ENCODE results near the gene RAB6D.
"Not testable (repeated sequence)": the region's sequence is repeated elsewhere in the genome, so short reads cannot be mapped to it uniquely, and the experiment has no call there.

The RAB6D gene

DNA sequence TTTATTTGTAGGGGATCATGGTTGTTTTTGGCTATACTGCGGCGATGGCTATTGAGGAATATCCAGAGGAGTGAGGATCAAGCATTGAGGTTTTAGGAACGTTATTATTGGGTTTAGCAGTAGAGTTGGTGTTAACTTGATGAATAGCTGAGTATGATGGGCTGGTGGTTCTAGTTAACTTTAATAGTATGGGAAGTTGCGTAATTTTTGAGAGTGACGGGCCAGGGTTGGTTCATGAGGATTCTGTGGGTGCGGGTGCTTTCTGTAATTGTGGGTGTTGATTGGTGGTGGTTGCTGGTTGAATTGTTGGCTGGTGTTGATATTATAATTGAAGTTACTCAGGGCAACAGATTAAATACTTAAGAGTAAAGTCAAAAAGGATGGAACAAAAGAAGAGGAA lies 6.0 kb upstream of the RAB6D start:
- Histone ChIP-seq H3K4me1 (ENCODE audit: low read length) (no peaks in the 10 kb centered on the region), H3K4me3 (ENCODE audit: low read length) (no peak overlapping the region), H3K36me3 (replicated peaks; ENCODE audit: low read depth, low read length) (no peaks in the 10 kb centered on the region), H3K27ac (ENCODE audit: low read length) (no peak overlapping the region), H4K20me1 (ENCODE audit: insufficient read depth, low read length) (no peaks in the 10 kb centered on the region), H3K79me2 (ENCODE audit: low read length) (no peaks in the 10 kb centered on the region), H3K27me3 (ENCODE audit: low read depth, low read length) (no peaks in the 10 kb centered on the region), H2AFZ (ENCODE audit: low read depth, low read length) (no peak overlapping the region), H3K9ac (ENCODE audit: low read length) (no peak overlapping the region), H3K9me3 (ENCODE audit: insufficient read depth, low read length) (no peaks in the 10 kb centered on the region), H3K4me2 (ENCODE audit: low read length) (no peak overlapping the region)
- TF ChIP-seq EZH2phosphoT487 (IDR thresholded peaks at IDR 0.05; ENCODE audit: low read depth), result no peak
- TF ChIP-seq, protein P1, sequence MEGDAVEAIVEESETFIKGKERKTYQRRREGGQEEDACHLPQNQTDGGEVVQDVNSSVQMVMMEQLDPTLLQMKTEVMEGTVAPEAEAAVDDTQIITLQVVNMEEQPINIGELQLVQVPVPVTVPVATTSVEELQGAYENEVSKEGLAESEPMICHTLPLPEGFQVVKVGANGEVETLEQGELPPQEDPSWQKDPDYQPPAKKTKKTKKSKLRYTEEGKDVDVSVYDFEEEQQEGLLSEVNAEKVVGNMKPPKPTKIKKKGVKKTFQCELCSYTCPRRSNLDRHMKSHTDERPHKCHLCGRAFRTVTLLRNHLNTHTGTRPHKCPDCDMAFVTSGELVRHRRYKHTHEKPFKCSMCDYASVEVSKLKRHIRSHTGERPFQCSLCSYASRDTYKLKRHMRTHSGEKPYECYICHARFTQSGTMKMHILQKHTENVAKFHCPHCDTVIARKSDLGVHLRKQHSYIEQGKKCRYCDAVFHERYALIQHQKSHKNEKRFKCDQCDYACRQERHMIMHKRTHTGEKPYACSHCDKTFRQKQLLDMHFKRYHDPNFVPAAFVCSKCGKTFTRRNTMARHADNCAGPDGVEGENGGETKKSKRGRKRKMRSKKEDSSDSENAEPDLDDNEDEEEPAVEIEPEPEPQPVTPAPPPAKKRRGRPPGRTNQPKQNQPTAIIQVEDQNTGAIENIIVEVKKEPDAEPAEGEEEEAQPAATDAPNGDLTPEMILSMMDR (IDR thresholded peaks at IDR 0.05; ENCODE audit: low read depth, low read length), result no peak

DNA sequence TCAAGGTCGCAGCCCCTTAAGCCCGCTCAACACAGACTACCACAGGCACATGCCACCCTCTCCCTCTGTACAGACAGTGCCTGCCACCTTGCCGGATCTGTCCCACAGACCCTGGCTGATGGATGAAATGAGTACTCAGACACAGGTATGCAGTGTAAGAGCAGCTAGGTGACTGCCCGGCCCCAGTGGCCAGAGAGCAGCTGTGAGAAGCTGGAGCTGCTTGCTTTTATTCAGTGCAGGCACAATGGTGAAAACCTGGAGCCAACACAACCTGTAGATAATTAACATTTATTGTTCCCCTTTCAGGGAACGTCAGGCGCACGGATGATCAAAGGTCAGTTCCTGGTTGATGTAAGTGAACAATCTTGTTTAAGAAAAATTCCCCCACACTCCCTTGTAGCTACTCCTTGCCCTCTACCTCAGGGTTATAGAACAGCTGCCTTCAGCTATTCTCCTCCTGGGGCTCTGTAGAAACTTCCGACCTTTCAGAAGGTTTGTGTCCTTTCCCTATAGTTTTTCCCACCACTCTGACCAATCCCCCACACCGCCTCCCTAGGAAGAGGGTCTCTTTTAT lies 4.6 kb upstream of the RAB6D start:
- not testable (repeated sequence) for H3K79me2 ChIP-seq (ENCODE audit: low read length); H3K4me1 ChIP-seq (ENCODE audit: low read length); H3K27me3 ChIP-seq (ENCODE audit: low read depth, low read length); H3K9ac ChIP-seq (ENCODE audit: low read length); H3K9me3 ChIP-seq (ENCODE audit: insufficient read depth, low read length); H3K4me2 ChIP-seq (ENCODE audit: low read length); H4K20me1 ChIP-seq (ENCODE audit: insufficient read depth, low read length); H3K27ac ChIP-seq (ENCODE audit: low read length); H3K36me3 ChIP-seq (replicated peaks; ENCODE audit: low read depth, low read length); H3K4me3 ChIP-seq (ENCODE audit: low read length); H2AFZ ChIP-seq (ENCODE audit: low read depth, low read length)

DNA sequence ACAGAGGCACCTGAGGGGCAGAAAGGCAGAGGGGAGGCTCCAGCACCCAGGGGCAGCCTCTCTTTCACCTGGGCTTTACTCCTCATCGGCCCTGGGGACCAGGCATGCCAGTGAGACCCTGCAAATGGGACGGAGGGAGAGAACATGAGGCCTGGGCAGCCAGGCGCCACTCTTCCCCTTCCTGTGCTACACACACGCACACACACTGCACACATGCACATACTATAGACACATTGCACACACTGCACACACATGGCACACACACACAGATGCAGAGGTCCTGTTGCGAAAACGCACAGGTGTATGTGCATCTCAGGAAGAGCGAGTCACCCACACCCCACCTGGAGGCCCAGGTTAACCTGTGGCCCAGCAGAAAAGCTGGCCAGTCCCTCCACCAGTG lies 3.4 kb upstream of the RAB6D start:
- H3K9ac ChIP-seq (ENCODE audit: low read length), result no peak overlapping the region
- no peak overlapping the region for H3K4me3 ChIP-seq (ENCODE audit: low read length)
- no peak overlapping the region for H2AFZ ChIP-seq (ENCODE audit: low read depth, low read length)
- no peak for TF ChIP-seq EZH2phosphoT487 (IDR thresholded peaks at IDR 0.05; ENCODE audit: low read depth)
- TF ChIP-seq, protein P1 (IDR thresholded peaks at IDR 0.05; ENCODE audit: low read depth, low read length), result no peak
- no peaks in the 10 kb centered on the region for H3K4me1 ChIP-seq (ENCODE audit: low read length)
- H3K4me2 ChIP-seq (ENCODE audit: low read length), result no peak overlapping the region
- H3K27me3 ChIP-seq (ENCODE audit: low read depth, low read length), result no peaks in the 10 kb centered on the region
- no peaks in the 10 kb centered on the region for H3K79me2 ChIP-seq (ENCODE audit: low read length)
- H4K20me1 ChIP-seq (ENCODE audit: insufficient read depth, low read length), result no peaks in the 10 kb centered on the region
- no peak overlapping the region for H3K27ac ChIP-seq (ENCODE audit: low read length)
- H3K36me3 ChIP-seq (replicated peaks; ENCODE audit: low read depth, low read length), result no peaks in the 10 kb centered on the region
- H3K9me3 ChIP-seq (ENCODE audit: insufficient read depth, low read length), result no peaks in the 10 kb centered on the region

DNA sequence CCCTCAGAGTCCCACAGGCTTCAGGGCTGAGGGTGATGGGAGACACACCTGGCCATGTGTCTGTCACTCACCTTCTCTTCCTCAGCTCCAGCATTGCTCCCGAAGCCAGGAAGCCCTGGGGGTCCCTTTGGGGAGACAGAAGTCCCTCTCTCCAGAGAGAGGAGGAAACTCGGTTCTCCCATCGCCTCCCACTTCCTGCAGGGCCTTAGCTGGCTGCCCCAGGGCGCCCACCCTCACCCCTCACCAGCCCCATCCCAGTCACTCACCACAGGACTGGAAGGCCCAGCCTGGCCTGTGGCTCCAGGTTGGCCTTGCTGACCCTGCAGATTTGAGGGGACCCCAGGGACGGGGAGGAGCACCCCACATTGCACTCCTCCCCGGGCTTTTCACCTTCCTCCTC lies 2.7 kb upstream of the RAB6D start:
- no peak for TF ChIP-seq EZH2phosphoT487 (IDR thresholded peaks at IDR 0.05; ENCODE audit: low read depth)
- TF ChIP-seq, protein P1 (IDR thresholded peaks at IDR 0.05; ENCODE audit: low read depth, low read length), result no peak
- Histone ChIP-seq H3K9me3 (ENCODE audit: insufficient read depth, low read length) (no peaks in the 10 kb centered on the region), H3K4me2 (ENCODE audit: low read length) (no peak overlapping the region), H3K79me2 (ENCODE audit: low read length) (no peaks in the 10 kb centered on the region), H3K4me1 (ENCODE audit: low read length) (no peaks in the 10 kb centered on the region), H4K20me1 (ENCODE audit: insufficient read depth, low read length) (no peaks in the 10 kb centered on the region), H3K27ac (ENCODE audit: low read length) (no peak overlapping the region), H3K27me3 (ENCODE audit: low read depth, low read length) (no peaks in the 10 kb centered on the region), H3K4me3 (ENCODE audit: low read length) (no peak overlapping the region), H2AFZ (ENCODE audit: low read depth, low read length) (no peak overlapping the region), H3K9ac (ENCODE audit: low read length) (no peak overlapping the region), H3K36me3 (replicated peaks; ENCODE audit: low read depth, low read length) (no peaks in the 10 kb centered on the region)

DNA sequence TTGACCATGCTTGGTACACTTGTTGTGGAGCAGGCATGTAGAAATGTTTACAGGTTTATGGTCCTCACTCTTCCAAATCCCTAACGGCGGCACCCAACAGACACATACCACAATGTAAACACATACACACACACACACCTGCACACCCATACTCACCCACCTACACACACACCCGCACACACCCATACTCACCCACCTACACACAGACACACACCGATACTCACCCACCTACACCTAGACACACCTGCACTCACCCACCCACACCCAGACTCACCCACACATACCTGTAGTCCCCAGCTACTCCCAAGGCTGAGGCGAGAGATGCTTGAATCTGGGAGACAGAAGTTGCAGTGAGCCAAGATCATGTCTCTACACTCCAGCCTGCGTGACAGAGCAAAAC lies 1.5 kb upstream of the RAB6D start:
- no peak for TF ChIP-seq EZH2phosphoT487 (IDR thresholded peaks at IDR 0.05; ENCODE audit: low read depth)
- TF ChIP-seq, protein P1 (IDR thresholded peaks at IDR 0.05; ENCODE audit: low read depth, low read length), result no peak
- no peak overlapping the region for H3K4me3 ChIP-seq (ENCODE audit: low read length)

DNA sequence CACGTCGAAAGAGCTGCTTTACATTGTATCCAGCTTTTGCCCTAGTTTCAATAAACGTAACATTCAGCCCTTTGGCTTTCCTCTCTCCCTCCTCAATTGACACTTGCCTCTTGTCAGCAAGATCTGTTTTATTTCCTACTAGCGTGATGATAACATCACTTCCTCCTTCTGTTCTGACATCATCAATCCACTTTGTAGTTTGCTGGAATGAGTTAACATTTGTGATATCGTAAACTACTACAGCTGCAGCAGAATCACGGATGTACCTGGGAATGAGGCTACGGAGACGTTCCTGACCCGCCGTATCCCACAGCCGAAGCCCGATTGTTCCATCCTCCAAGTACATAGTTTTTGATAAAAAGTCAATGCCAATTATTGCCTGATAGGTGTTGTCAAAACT lies 755 bp downstream of the RAB6D start:
- H4K20me1 ChIP-seq (ENCODE audit: insufficient read depth, low read length); H3K4me3 ChIP-seq (ENCODE audit: low read length): not testable (repeated sequence)

More for the DNA sequence above, 1.5 kb upstream of the RAB6D start:
- Histone ChIP-seq H3K27me3 (ENCODE audit: low read depth, low read length) (no peaks in the 10 kb centered on the region), H3K4me1 (ENCODE audit: low read length) (no peaks in the 10 kb centered on the region), H2AFZ (ENCODE audit: low read depth, low read length) (no peak overlapping the region), H3K27ac (ENCODE audit: low read length) (no peak overlapping the region), H3K9me3 (ENCODE audit: insufficient read depth, low read length) (no peaks in the 10 kb centered on the region), H3K79me2 (ENCODE audit: low read length) (no peaks in the 10 kb centered on the region), H4K20me1 (ENCODE audit: insufficient read depth, low read length) (no peaks in the 10 kb centered on the region), H3K4me2 (ENCODE audit: low read length) (no peak overlapping the region), H3K9ac (ENCODE audit: low read length) (no peak overlapping the region), H3K36me3 (replicated peaks; ENCODE audit: low read depth, low read length) (no peaks in the 10 kb centered on the region)

More for the DNA sequence above, 755 bp downstream of the RAB6D start:
- H3K27me3 ChIP-seq (ENCODE audit: low read depth, low read length); H3K36me3 ChIP-seq (replicated peaks; ENCODE audit: low read depth, low read length); H3K9me3 ChIP-seq (ENCODE audit: insufficient read depth, low read length); H3K9ac ChIP-seq (ENCODE audit: low read length); H3K4me1 ChIP-seq (ENCODE audit: low read length); H2AFZ ChIP-seq (ENCODE audit: low read depth, low read length); H3K79me2 ChIP-seq (ENCODE audit: low read length); H3K27ac ChIP-seq (ENCODE audit: low read length); H3K4me2 ChIP-seq (ENCODE audit: low read length): not testable (repeated sequence)

Measured in OCI-LY3 (cell line).